ENCODE results near the gene LBP. TPM values are rescaled to one million over a fixed set of nuclear protein-coding genes. Genes with fewer than 3 reads are reported as not detected.
"Not testable (repeated sequence)": the region's sequence is repeated elsewhere in the genome, so short reads cannot be mapped to it uniquely, and the experiment has no call there.

LBP gene
- total and polyA plus RNA-seq, 2 donors (not counting 3 experiments of a cell fraction or from before 2014, with no cell fraction given), result 0.03 TPM; not detected in 1

- Histone ChIP-seq H3K79me2 (ENCODE audit: control insufficient read depth, insufficient read depth, low read length) (no peaks in the 10 kb centered on the region), H3K4me2 (ENCODE audit: insufficient read depth, low read length) (no peak overlapping the region), H3K4me1 (ENCODE audit: control insufficient read depth, extremely low read depth, insufficient read depth, low read length) (no peaks in the 10 kb centered on the region), H3K27ac (ENCODE audit: insufficient read depth, low read depth, low read length) (no peak overlapping the region), H3K9me1 (replicated peaks; ENCODE audit: control insufficient read depth, extremely low read depth, insufficient read depth, low read length) (no peaks in the 10 kb centered on the region), H3K27me3 (ENCODE audit: control insufficient read depth in 2 of 2, insufficient read depth in 2 of 2, low read length in 2 of 2) (peaks cover 0 to 4% of the 10 kb centered on the region in 2 experiments), H3K9ac (replicated peaks; ENCODE audit: extremely low read depth, insufficient read depth, low read length) (no peak overlapping the region), H3K4me3 (replicated peaks in 1 of 3; ENCODE audit: insufficient read depth in 1 of 3, low read depth in 1 of 3, low read length in 3 of 3) (no peak overlapping the region), H2AFZ (ENCODE audit: low read depth, low read length) (no peak overlapping the region), H3K36me3 (ENCODE audit: control insufficient read depth in 2 of 2, extremely low read depth in 1 of 2, insufficient read depth in 2 of 2, low read length in 2 of 2) (no peaks in the 10 kb centered on the region), H4K20me1 (replicated peaks; ENCODE audit: control insufficient read depth, extremely low read depth, insufficient read depth, low read length) (no peaks in the 10 kb centered on the region), H3K9me3 (replicated peaks; ENCODE audit: control insufficient read depth, insufficient read depth, low read length) (no peaks in the 10 kb centered on the region)
- DNase-seq (ENCODE audit: low read depth, low spot score) (no peak), FAIRE-seq (no peak)
- BruUV-seq (replicated peaks), result no TSS peak
- TF ChIP-seq EZH2 (IDR thresholded peaks at IDR 0.05; ENCODE audit: borderline replicate concordance, low read depth, low read length, severe bottlenecking) (no peak), CTCF (IDR thresholded peaks at IDR 0.05; ENCODE audit: extremely low read depth in 1 of 2, insufficient read depth in 1 of 2, low read depth in 1 of 2, low read length in 2 of 2) (no peak), JUN (IDR thresholded peaks at IDR 0.05; ENCODE audit: borderline replicate concordance, insufficient read depth, insufficient read length, low read depth) (no peak), POLR2A (IDR thresholded peaks at IDR 0.05; ENCODE audit: low read depth, low read length) (no peak), GATA2 (IDR thresholded peaks at IDR 0.05; ENCODE audit: insufficient read depth, insufficient read length, low read depth, low read length) (no peak), POLR2AphosphoS5 (IDR thresholded peaks at IDR 0.05; ENCODE audit: insufficient read depth, low read depth, low read length) (no peak), MYC (IDR thresholded peaks at IDR 0.05; ENCODE audit: low read depth, low read length) (no peak), MAX (IDR thresholded peaks at IDR 0.05; ENCODE audit: insufficient read depth, insufficient read length) (no peak), FOS (IDR thresholded peaks at IDR 0.05; ENCODE audit: borderline replicate concordance, insufficient read depth, low read length) (no peak)
- POLR2A ChIA-PET, result no interaction called here
- CTCF ChIA-PET, result no interaction called here
- intact Hi-C loops (cut with micrococcal nuclease) (no loop called here), dilution Hi-C loops (cut with MboI; ENCODE audit: extremely low pct_ligation_motif_present, low sequenced_read_pairs) (no loop called here)
These were observed 32.6 kb upstream of the LBP start for GRCh38 chr20:38313676-38314075.

GRCh38 chr20:38314350-38314749 is 31.9 kb upstream of the LBP start:
- H3K9me3 ChIP-seq (replicated peaks; ENCODE audit: control insufficient read depth, insufficient read depth, low read length); H4K20me1 ChIP-seq (replicated peaks; ENCODE audit: control insufficient read depth, extremely low read depth, insufficient read depth, low read length); dilution Hi-C loops (cut with MboI; ENCODE audit: extremely low pct_ligation_motif_present, low sequenced_read_pairs); H3K27ac ChIP-seq (ENCODE audit: insufficient read depth, low read depth, low read length); H3K79me2 ChIP-seq (ENCODE audit: control insufficient read depth, insufficient read depth, low read length); H3K9me1 ChIP-seq (replicated peaks; ENCODE audit: control insufficient read depth, extremely low read depth, insufficient read depth, low read length); FAIRE-seq; H3K4me3 ChIP-seq (replicated peaks in 1 of 3; ENCODE audit: insufficient read depth in 1 of 3, low read depth in 1 of 3, low read length in 3 of 3); BruUV-seq (replicated peaks); H2AFZ ChIP-seq (ENCODE audit: low read depth, low read length); DNase-seq (ENCODE audit: low read depth, low spot score); H3K36me3 ChIP-seq (ENCODE audit: control insufficient read depth in 2 of 2, extremely low read depth in 1 of 2, insufficient read depth in 2 of 2, low read length in 2 of 2); intact Hi-C loops (cut with micrococcal nuclease); H3K27me3 ChIP-seq (ENCODE audit: control insufficient read depth in 2 of 2, insufficient read depth in 2 of 2, low read length in 2 of 2); H3K9ac ChIP-seq (replicated peaks; ENCODE audit: extremely low read depth, insufficient read depth, low read length); H3K4me2 ChIP-seq (ENCODE audit: insufficient read depth, low read length); H3K4me1 ChIP-seq (ENCODE audit: control insufficient read depth, extremely low read depth, insufficient read depth, low read length); POLR2A ChIA-PET: not testable (repeated sequence)
- CTCF ChIA-PET, result interaction anchor here (2.0 kb wide), 1 partner anchor 85 kb away, joined by 19 read pairs; no protein-coding TSS in a partner anchor

Data from endothelial cell of umbilical vein (primary cell).